Measurements from ENCODE around the gene KRTAP10-4. TPM values are rescaled to one million over a fixed set of nuclear protein-coding genes. Genes with fewer than 3 reads are reported as not detected.

KRTAP10-4 gene
- total RNA-seq, 4 donors from 2014 or later = not detected

- TF ChIP-seq POLR2AphosphoS5 (IDR thresholded peaks at IDR 0.05) (no peak), POLR2A (IDR thresholded peaks at IDR 0.05) (no peak), EP300 (IDR thresholded peaks at IDR 0.05) (no peak)
- TF ChIP-seq, protein P1, sequence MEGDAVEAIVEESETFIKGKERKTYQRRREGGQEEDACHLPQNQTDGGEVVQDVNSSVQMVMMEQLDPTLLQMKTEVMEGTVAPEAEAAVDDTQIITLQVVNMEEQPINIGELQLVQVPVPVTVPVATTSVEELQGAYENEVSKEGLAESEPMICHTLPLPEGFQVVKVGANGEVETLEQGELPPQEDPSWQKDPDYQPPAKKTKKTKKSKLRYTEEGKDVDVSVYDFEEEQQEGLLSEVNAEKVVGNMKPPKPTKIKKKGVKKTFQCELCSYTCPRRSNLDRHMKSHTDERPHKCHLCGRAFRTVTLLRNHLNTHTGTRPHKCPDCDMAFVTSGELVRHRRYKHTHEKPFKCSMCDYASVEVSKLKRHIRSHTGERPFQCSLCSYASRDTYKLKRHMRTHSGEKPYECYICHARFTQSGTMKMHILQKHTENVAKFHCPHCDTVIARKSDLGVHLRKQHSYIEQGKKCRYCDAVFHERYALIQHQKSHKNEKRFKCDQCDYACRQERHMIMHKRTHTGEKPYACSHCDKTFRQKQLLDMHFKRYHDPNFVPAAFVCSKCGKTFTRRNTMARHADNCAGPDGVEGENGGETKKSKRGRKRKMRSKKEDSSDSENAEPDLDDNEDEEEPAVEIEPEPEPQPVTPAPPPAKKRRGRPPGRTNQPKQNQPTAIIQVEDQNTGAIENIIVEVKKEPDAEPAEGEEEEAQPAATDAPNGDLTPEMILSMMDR (IDR thresholded peaks at IDR 0.05) = no peak
- peaks cover 33% of the 10 kb centered on the region for H3K27me3 ChIP-seq
- 85 to 93% methylated on average over 6 to 10 of the region's 18 CpGs for WGBS, 2 donors (ENCODE audit: low coverage in 1 of 2)
- peaks cover 0 to 11% (median 1%) of the 10 kb centered on the region in 3 donors for H3K9me3 ChIP-seq
- no peak for ATAC-seq
- no peak overlapping the region for H3K27ac ChIP-seq
- H3K4me3 ChIP-seq = no peak overlapping the region
- H3K36me3 ChIP-seq = no peaks in the 10 kb centered on the region
- H3K4me1 ChIP-seq = no peaks in the 10 kb centered on the region
Observed at GRCh38 chr21:44567481-44568171, 5.9 kb upstream of the KRTAP10-4 start.

GRCh38 chr21:44568261-44568660, 5.3 kb upstream of the KRTAP10-4 start:
- no CpG with 5 or more reads among the region's 12 CpGs for WGBS, 2 donors (ENCODE audit: low coverage in 1 of 2)
- Histone ChIP-seq H3K27ac (no peak overlapping the region), H3K9me3 (peaks cover 0 to 10% (median 0%) of the 10 kb centered on the region in 3 donors), H3K4me1 (no peaks in the 10 kb centered on the region), H3K36me3 (no peaks in the 10 kb centered on the region), H3K27me3 (peaks cover 38% of the 10 kb centered on the region), H3K4me3 (no peak overlapping the region)
- TF ChIP-seq, protein P1 (IDR thresholded peaks at IDR 0.05) = no peak
- no peak for TF ChIP-seq EP300 (IDR thresholded peaks at IDR 0.05)
- TF ChIP-seq POLR2A (IDR thresholded peaks at IDR 0.05) = no peak
- TF ChIP-seq POLR2AphosphoS5 (IDR thresholded peaks at IDR 0.05) = no peak
- no peak for ATAC-seq

- ATAC-seq = no peak
- H3K9me3 ChIP-seq = peaks cover 0 to 10% (median 0%) of the 10 kb centered on the region in 3 donors
- no peak for TF ChIP-seq EP300 (IDR thresholded peaks at IDR 0.05)
- TF ChIP-seq POLR2AphosphoS5 (IDR thresholded peaks at IDR 0.05) = no peak
- no peak for TF ChIP-seq POLR2A (IDR thresholded peaks at IDR 0.05)
- TF ChIP-seq, protein P1 (IDR thresholded peaks at IDR 0.05) = no peak
- H3K27ac ChIP-seq = no peak overlapping the region
- no peak overlapping the region for H3K4me3 ChIP-seq
- WGBS, 2 donors (ENCODE audit: low coverage in 1 of 2) = 85 to 90% methylated on average over 4 to 5 of the region's 27 CpGs
- H3K27me3 ChIP-seq = peaks cover 44% of the 10 kb centered on the region
- H3K4me1 ChIP-seq = no peaks in the 10 kb centered on the region
- no peaks in the 10 kb centered on the region for H3K36me3 ChIP-seq
Observed at GRCh38 chr21:44568667-44569556, 4.6 kb upstream of the KRTAP10-4 start.

DNA sequence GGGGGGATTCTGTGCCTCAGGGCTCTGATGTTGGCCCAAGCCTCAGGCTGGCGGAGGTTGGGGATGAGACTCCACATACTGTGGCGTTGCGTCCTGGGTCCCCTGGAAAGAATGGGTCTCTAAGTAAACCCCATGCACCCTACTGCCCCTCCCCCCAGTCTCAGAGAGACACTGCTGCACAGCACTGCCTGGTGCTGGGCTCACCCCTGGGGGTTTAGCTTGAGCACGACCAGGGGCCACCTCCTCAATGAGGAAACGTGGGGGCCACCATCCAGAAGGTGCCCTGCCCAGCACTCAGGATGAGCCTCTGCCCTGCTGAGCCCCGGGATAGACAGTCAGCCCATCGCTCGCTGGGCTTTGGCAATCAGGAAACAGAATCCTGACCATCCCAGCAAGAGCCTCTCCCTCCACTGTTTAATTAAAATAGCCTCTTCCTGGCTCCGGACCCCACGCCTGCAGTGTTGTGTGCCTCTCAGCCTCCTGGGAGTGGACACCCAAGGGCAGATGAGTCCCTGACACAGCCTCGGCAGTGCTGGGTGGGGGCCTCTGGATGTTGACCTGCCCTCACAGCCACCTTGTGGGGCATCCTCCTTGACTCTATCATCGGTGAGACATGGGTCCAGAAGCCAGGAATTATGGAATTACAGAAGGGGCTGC, 3.5 kb upstream of the KRTAP10-4 start:
- TF ChIP-seq EP300 (IDR thresholded peaks at IDR 0.05) = no peak
- TF ChIP-seq POLR2A (IDR thresholded peaks at IDR 0.05) = no peak
- no peak for TF ChIP-seq POLR2AphosphoS5 (IDR thresholded peaks at IDR 0.05)
- TF ChIP-seq, protein P1 (IDR thresholded peaks at IDR 0.05) = no peak
- Histone ChIP-seq H3K4me3 (no peak overlapping the region), H3K27ac (no peak overlapping the region), H3K9me3 (peaks cover 0 to 10% (median 0%) of the 10 kb centered on the region in 3 donors), H3K36me3 (no peaks in the 10 kb centered on the region), H3K27me3 (peaks cover 53% of the 10 kb centered on the region), H3K4me1 (no peaks in the 10 kb centered on the region)
- ATAC-seq = no peak
- WGBS, 2 donors (ENCODE audit: low coverage in 1 of 2) = 80% methylated on average over 1 of the region's 12 CpGs; no CpG with 5 or more reads in 1 of the 2 donors
